Measurements from ENCODE around the gene ADGRB3.
"Not testable (repeated sequence)": the region's sequence is repeated elsewhere in the genome, so short reads cannot be mapped to it uniquely, and the experiment has no call there.

The ADGRB3 gene

DNA sequence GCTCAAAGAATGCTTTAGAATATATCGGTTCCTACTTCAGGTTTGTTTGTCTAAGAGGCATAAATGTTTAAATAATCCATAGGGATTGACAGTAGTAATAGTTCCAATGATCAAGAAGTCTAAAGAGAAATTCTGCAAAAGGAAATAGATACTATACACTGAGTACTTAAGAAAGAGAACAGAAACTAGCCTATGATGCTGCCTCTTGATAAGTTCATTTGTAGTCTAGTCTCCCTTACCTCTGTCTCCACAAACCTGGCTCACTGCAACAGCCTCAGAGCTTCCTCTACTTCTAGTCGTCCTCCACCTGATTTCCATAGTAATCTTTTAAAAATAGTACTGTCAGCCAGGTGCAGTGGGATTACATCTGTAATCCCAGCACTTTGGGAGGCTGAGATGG lies 650.0 kb downstream of the ADGRB3 start:
- DNase-seq: no peak

DNA sequence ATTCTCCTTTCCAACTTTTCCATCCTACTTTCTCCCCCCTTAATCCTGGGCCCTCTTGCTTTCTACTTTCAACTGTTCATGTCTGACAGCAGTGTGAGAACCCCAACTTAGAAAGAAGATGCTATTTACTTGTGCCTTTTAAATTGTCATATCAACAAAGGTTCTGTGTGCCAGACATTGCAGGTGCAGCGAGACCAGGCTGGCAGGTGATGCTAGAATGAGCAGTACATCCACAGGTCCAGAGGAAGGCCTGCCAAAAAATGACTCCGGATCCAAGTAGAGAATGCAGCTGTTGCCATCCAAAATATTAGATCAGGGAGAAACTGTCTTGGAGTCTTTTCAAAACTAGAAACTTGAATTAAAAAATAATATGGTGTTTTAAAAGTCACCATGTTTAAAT lies 651.2 kb downstream of the ADGRB3 start:
- DNase-seq: no peak

- not testable (repeated sequence) for DNase-seq
Measured at GRCh38 chr6:69288198-69288597, 653.1 kb downstream of the ADGRB3 start.

DNA sequence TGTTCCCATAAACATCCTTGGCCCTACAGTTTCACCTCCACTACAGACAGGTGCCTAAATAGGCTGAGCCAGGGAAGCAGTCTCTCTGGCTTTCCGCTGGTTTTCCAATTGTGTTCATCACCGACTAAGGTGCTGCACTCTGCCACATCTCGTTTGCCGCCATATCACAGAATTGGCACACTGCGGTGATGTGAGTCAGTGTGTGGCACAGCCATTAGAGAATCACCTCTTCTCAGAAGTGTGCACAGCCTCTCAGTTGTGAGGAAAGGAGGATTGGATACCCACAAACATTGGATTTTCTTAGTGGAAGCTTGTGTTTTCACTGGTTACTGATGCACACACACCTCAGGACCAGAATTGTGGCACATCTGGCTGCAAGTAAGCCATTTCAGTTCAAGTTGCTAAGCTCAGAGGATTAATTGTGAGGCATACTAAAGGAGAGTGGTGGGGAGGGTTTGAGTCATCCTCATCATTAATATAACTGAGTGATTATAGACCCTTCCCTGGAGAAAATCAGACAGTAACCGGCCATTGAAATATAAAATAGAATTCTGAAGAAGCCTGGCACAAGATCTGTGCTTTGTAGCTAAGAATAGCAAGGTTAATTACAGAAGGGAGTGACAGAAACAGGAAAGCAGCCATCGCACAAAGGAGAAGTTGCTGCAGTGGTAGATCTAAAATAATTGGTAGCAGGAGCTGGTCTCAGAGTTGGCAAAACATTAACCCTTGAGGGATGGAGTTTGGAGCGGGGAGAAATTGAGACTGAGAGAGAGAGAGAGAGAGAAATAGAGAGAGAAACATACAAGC lies 654.8 kb downstream of the ADGRB3 start:
- no peak for DNase-seq

- no peak for DNase-seq
Measured at GRCh38 chr6:69293471-69293870, 658.4 kb downstream of the ADGRB3 start.

DNA sequence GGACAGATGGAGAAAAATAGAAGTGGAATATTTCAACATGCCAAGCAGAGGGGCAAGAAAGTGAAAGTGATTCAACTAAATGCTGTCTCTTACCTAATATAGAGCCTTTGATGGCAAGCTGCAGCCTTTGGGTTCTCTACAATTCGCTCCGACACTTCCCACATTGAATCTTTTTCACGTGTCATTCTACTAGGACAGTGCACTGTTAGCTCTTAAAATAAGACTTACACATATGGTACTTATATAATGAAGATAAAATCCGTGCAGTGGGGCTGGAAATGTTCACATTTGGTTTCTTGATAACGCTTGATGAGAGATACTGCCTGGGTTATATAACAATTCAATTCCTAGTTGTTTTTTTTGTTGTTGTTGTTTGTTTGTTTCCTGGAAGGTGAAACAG lies 659.3 kb downstream of the ADGRB3 start:
- DNase-seq: no peak

GRCh38 chr6:69294862-69295261 lies 659.8 kb downstream of the ADGRB3 start:
- no peak for DNase-seq

DNA sequence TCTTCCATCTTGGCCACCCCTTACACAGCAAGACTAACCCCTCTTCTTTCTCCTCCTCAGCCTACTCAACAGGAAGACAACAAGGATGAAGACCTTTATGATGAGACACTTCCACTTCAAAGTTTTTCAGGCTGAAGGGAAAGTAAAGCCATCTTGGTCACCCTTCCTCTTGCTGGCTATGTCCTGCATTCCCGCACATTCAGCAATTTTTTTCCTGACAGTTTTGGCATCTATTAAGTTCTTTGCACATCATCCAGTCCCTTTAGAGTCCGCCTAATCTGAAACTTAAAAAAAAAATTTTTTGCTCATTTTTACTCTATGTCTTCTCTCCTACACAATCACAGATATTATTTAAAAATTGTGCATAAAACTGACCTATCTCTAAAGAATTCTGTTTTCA lies 668.3 kb downstream of the ADGRB3 start:
- no peak for DNase-seq

DNA sequence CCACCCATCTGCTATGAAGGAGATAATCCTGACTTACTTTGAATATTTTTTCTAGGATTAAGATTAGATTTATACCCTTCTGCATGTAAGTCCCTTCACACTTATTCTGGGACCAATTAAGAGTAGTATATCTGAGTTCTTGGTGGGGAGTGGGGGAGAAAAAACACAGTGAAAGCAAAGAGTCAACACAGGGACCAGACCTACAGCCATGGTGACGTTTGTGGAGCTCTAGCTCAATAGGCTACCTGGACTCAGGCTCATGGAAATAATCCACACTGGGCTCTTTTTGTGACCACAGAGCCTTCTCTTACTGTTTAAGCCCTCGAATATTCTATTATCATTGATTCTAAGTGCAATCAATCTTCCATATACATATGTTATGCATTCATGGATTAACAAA lies 670.4 kb downstream of the ADGRB3 start:
- DNase-seq: no peak

DNA sequence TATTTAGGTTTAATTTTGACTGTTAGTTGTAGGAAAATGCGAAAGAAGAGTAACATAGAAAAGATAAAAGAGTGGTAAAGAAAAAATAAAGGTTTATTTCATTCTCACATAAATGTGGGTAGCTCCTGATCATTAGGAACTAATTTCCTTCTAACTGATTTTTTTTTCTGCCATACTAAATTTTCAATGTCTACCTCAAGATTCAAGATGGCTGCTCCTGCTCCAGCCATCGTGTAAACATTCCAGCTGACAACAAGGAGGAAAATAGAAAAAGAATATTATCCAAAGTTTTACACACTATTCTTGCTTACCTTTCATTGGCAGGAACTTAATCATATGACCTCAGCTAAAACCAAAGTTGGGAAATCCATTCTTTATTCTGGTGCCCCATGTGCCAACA lies 673.5 kb downstream of the ADGRB3 start:
- DNase-seq: no peak

DNA sequence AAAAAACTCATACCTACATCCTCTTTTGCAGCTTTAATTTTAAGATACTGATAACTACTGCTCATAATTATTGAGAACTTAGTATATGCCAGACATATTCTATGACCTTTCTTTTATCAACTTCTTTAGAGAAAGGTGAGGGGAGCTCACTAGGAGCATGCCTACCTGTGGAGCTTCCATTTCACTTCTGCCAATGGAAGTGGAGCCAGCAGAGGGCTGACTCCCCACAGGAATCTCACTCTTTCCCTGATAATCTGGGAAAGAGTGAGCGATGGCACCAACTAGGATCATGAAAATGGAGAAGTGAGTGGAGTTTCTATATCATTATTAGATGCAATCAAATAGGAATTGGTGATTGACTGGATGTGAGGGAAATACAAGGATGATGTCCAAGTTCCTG lies 676.8 kb downstream of the ADGRB3 start:
- no peak for DNase-seq

DNA sequence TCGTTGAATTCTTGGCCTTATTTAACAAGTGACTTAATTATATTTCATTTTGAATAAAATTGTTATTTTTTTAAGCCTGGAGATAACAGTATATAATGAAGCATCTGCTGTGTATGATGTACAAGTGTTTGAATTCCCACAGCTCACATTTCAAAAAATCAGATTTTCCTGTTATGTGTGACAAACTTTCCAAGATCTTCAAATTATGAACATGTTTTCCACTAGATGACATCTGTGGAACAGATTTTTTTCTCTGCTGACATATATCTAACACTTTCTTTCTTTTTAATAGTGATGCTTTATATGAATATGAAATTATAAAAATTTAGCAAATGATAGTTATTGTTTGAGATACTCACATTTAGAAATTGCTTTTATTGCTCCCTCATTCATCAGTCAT lies 678.9 kb downstream of the ADGRB3 start:
- DNase-seq: no peak

DNA sequence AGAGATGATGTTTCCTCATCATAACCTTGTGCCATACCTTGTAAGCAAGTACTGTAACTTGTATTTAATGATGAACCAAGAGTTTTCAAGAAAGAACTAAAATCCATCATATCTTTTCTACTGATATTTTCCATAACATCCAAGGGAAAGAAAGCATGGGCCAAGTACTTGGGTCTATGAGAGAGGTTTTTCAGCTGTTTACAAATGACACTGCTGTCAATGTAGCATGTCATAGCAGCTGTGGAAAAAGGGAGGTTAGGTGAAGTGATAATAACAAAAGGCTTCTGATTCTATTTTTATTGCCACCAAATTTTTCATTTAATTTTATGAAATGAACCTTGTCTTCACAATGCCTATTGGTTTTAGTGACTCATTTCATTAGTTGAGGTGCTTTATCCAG lies 679.4 kb downstream of the ADGRB3 start:
- no peak for DNase-seq

- no peak for DNase-seq
Measured at GRCh38 chr6:69331886-69332285, 696.8 kb downstream of the ADGRB3 start.

DNA sequence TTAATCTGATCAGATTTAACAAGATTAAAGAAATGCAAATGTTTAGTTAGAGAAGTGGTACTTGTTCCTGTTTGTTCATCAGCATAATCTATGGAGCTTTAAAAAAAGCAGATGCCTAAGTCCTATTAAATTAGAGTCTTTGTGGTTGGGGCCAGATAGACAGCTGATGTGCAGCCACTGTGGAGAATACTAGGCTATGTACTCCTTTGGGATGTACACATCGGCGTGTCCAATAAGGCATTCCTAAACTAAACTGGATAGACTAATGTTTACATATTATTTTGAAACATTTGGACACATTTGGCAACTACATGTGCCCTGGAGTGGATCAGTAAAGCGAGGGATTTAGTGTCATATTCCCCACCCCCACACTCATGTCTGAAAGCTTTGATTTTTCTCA lies 702.2 kb downstream of the ADGRB3 start:
- no peak for DNase-seq

GRCh38 chr6:69338431-69339162 lies 703.5 kb downstream of the ADGRB3 start:
- no peak for DNase-seq

DNA sequence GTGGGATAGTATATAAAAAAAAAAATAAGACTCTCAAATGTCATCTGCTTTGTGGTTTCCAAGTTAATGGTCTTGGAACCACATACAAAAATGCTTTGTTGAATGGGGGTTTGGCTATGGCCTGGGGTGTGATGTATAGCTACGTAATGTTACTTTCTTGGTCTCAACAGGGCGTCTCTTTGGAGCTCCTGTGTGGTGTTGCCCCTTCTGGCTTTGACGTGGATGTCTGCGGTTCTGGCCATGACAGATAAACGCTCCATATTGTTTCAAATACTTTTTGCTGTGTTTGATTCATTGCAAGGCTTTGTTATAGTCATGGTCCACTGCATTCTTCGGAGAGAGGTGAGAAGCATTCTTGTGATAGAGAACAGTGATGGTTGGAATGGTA lies 704.1 kb downstream of the ADGRB3 start:
- no peak for DNase-seq

DNA sequence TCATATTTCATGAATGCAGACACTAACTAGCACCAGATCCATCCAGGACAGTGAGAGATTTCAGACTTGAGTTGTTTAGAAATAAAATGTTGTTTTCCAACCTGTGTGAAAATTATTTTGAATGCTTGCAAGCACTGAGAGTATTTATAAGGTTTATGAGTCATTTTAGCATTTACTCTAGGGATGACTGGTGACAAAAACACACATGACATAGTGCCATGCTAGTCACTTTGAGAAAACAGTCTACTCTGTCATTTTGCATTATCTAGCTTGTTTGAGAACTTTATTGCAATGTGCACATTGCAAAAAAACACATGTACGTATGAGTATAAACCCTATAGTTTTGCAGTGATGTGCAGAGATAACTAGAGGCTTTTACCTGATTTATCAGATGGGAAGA lies 705.1 kb downstream of the ADGRB3 start:
- DNase-seq: no peak

- DNase-seq: no peak
Measured at GRCh38 chr6:69343851-69344250, 708.8 kb downstream of the ADGRB3 start.

DNA sequence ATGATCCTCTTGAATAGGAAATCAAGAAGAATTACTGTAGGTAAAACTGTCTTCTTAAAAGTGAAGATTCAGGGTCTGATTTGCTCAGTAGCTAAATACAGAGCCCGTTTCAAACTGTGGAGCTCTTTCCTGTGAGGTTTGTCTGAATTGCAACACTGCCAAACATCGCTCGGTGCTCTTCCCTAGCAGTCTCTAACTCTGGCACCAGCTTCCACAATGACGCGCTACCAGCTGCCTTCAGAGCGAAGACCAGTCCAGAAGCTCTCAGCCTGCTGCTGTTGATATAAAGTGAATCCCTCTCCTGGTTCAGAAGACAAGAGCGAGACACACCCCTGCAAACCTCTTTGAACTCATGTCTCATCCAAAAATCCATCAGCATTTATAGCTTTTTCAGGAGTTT lies 714.7 kb downstream of the ADGRB3 start:
- DNase-seq: no peak

GRCh38 chr6:69362209-69362608 lies 727.1 kb downstream of the ADGRB3 start:
- no peak for DNase-seq

DNA sequence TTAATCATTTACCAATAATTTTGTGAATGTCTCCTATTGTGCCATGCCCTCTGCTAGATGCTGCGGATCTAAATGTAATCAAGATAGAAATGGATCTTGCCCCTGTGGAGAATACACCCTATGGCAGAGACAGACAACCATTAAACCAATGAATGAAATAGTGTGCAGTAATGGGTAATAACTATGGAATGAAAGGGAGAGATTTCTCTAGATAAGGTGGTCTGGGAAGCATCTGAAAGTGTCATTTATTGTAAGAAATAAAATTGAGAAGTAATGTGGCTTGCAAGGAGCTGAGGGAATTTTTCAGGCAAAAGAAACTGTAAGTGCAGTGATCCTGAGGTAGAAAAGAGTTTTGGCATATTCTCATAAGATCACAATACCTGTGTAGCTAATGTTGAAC lies 731.7 kb downstream of the ADGRB3 start:
- DNase-seq: no peak

GRCh38 chr6:69368613-69369012 lies 733.5 kb downstream of the ADGRB3 start:
- no peak for DNase-seq

- no peak for DNase-seq
Measured at GRCh38 chr6:69370763-69371162, 735.7 kb downstream of the ADGRB3 start.

DNA sequence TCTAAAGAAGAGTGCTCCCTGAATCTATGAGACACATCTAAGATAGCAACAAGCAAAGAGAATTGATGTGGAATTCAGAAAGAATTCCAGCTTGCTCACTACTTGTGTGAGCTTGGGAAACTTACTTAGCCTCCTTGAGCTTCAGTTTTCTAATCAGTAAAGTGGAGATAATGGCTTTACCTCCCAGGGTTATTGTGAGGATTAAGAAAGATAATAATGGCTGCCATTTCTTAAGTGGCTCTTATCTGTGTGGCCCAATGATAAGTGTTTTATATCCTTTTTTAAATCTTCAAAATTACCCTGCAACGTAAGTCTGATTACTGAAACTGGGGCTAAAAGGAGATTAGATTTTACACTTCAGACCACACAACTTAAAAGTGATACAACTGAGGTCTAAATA lies 743.2 kb downstream of the ADGRB3 start:
- DNase-seq: no peak
